B cell (primary cell): ENCODE measurements around the gene PRDM2. TPM values are rescaled to one million over a fixed set of nuclear protein-coding genes. Genes with fewer than 3 reads are reported as not detected.

Source experiments
- ATAC-seq: fragments of 200-7000 bp; cut with Tn5 transposase; one replicate; pipeline ENCODE4 v1.10.0; 2021; ENCODE audit warnings: low read depth, mild to moderate bottlenecking, moderate number of reproducible peaks, moderate library complexity
- CTCF ChIA-PET: fragments of 350-600 bp; sonication (Branson Sonifier 250); formaldehyde crosslinking; loops from one replicate; lab custom pipeline; 2021; ENCODE audit warnings: antibody characterized with exemption, inconsistent platforms; lab: Charles Lee
- POLR2A ChIA-PET: fragments of 350-600 bp; sonication (Branson Sonifier 250); formaldehyde crosslinking; loops from one replicate; lab custom pipeline; 2021; ENCODE audit warnings: antibody characterized with exemption; lab: Charles Lee
- DNase-seq: peaks from one replicate; pipeline ENCODE4 v3.0.0; 2013
- H2AFZ ChIP-seq: 2 replicates; pipeline ENCODE4 v1.6.1; 2012; ENCODE audit warnings: mild to moderate bottlenecking, low read depth, low read length; ENCODE audit not compliant: insufficient read depth, poor library complexity, severe bottlenecking
- H3K27ac ChIP-seq, 2 donors: 1 replicate in 1 of 2; 2 replicates in 1 of 2; pipeline ENCODE4 v1.5.1; 2012 to 2013; ENCODE audit warnings: low read length in 2 of 2, mild to moderate bottlenecking in 2 of 2, moderate library complexity in 1 of 2
- H3K27me3 ChIP-seq, 4 experiments: fragments of 200-600 bp in 1 of 4; sonication (generic) in 1 of 4; replicated peaks in 1 of 4; 1 replicate in 2 of 4; 2 replicates in 2 of 4; pipeline versions ENCODE4 v1.6.1 to v1.7.0; 2013 to 2016; ENCODE audit warnings: low read length in 3 of 4, mild to moderate bottlenecking in 2 of 4, mixed read lengths in 1 of 4, moderate library complexity in 1 of 4; ENCODE audit not compliant: insufficient read depth in 4 of 4, control insufficient read depth in 3 of 4; ENCODE audit errors: control extremely low read depth in 1 of 4
- H3K36me3 ChIP-seq, 2 experiments: replicated peaks in 1 of 2; 1 replicate in 1 of 2; 2 replicates in 1 of 2; pipeline versions ENCODE4 v1.6.1 to v1.7.1; 2013; ENCODE audit warnings: low read length in 1 of 2; ENCODE audit not compliant: insufficient read depth in 2 of 2, control insufficient read depth in 1 of 2; ENCODE audit errors: control extremely low read depth in 1 of 2, extremely low read depth in 1 of 2
- H3K4me1 ChIP-seq, 2 donors: fragments of 200-600 bp in 1 of 2; sonication (generic) in 1 of 2; 1 replicate in 1 of 2; 2 replicates in 1 of 2; pipeline versions ENCODE4 v1.5.1 to v1.6.1; 2013 to 2017; ENCODE audit warnings: low read length in 2 of 2; ENCODE audit not compliant: control insufficient read depth in 2 of 2, insufficient read depth in 2 of 2
- H3K4me2 ChIP-seq: replicated peaks from 2 replicates; pipeline ENCODE3; 2012; ENCODE audit warnings: mild to moderate bottlenecking, low read depth, low read length; ENCODE audit not compliant: poor library complexity, severe bottlenecking
- H3K4me3 ChIP-seq, 5 experiments: fragments of 200-600 bp in 1 of 5; sonication (generic) in 1 of 5; 1 replicate in 3 of 5; 2 replicates in 2 of 5; pipeline versions ENCODE4 v1.5.1 to v1.7.0; 2011 to 2016; ENCODE audit warnings: low read length in 4 of 5, mild to moderate bottlenecking in 4 of 5, low read depth in 2 of 5, control low read depth in 1 of 5, moderate library complexity in 1 of 5; ENCODE audit not compliant: insufficient read depth in 1 of 5; ENCODE audit errors: control extremely low read depth in 1 of 5, extremely low read depth in 1 of 5
- H3K79me2 ChIP-seq: fragments of 200-600 bp; sonication (generic); one replicate; pipeline ENCODE4 v1.6.0; 2016; ENCODE audit warnings: low read length; ENCODE audit not compliant: control insufficient read depth, insufficient read depth
- H3K9ac ChIP-seq: fragments of 200-600 bp; sonication (generic); 2 replicates; pipeline ENCODE4 v1.6.1; 2017; ENCODE audit warnings: mild to moderate bottlenecking, low read length, moderate library complexity
- H3K9me3 ChIP-seq, 3 donors: one replicate each; pipeline versions ENCODE4 v1.6.1 to v1.7.1; 2013; ENCODE audit warnings: low read length in 2 of 3; ENCODE audit not compliant: control insufficient read depth in 2 of 3, insufficient read depth in 1 of 3; ENCODE audit errors: control extremely low read depth in 1 of 3
- H4K20me1 ChIP-seq: 2 replicates; pipeline ENCODE4 v1.6.0; 2012; ENCODE audit warnings: mild to moderate bottlenecking, low read length; ENCODE audit not compliant: insufficient read depth, control insufficient read depth, poor library complexity, severe bottlenecking
- H3K27ac Mint-ChIP-seq: one replicate; pipeline ENCODE4 v1.8.0; 2021; ENCODE audit warnings: mixed read lengths
- H3K27me3 Mint-ChIP-seq: one replicate; pipeline ENCODE4 v1.8.0; 2021; ENCODE audit warnings: mixed read lengths
- H3K4me1 Mint-ChIP-seq: one replicate; pipeline ENCODE4 v1.8.0; 2021; ENCODE audit warnings: mixed read lengths
- H3K4me3 Mint-ChIP-seq: one replicate; pipeline ENCODE4 v1.8.0; 2021; ENCODE audit warnings: mixed read lengths
- H3K9me3 Mint-ChIP-seq: one replicate; pipeline ENCODE4 v1.8.0; 2022; ENCODE audit warnings: mixed read lengths; ENCODE audit not compliant: insufficient read depth
- CTCF ChIP-seq: fragments of 200-600 bp; IDR thresholded peaks from one replicate; pipeline ENCODE4 v1.8.0; 2022; ENCODE audit warnings: antibody characterized with exemption, mild to moderate bottlenecking
- EZH2 ChIP-seq: IDR thresholded peaks from 2 replicates; pipeline ENCODE4 v1.6.1; 2012; ENCODE audit warnings: borderline replicate concordance, low read depth, mild to moderate bottlenecking, moderate library complexity, low read length; ENCODE audit not compliant: insufficient read depth, poor library complexity, severe bottlenecking
- WGBS: methylation state at CpG from one replicate; pipeline ENCODE4 v1.1.5; 2013; ENCODE audit warnings: missing lambda C conversion rate; ENCODE audit not compliant: insufficient coverage; 5-methylcytosine and 5-hydroxymethylcytosine counted together
- intact Hi-C: fragments of 100-400 bp; cut with micrococcal nuclease; formaldehyde crosslinking; loops from one replicate; pipeline ENCODE4 v1.10.0; 2022
- polyA plus RNA-seq: library from polyadenylated mRNA; depleted of rRNA; stranded (reverse); fragments of >200 nt; gene quantifications from 2 replicates; pipeline ENCODE4 v1.2.3, GENCODE V29; 2012
- total RNA-seq, 2 donors: library from RNA; stranded (reverse); fragments of 120-200 nt in 1 of 2; gene quantifications; 1 replicate in 1 of 2; 2 replicates in 1 of 2; pipeline versions ENCODE4 v1.2.3 to v1.2.4, GENCODE V29; 2013 to 2022

The PRDM2 gene
- total and polyA plus RNA-seq, 2 donors (not counting 1 experiment from before 2014, with no cell fraction given), result 50.1 to 432 TPM

GRCh38 chr1:13766592-13767564 lies 66.9 kb downstream of the PRDM2 start:
- ChIA-PET POLR2A (no interaction called here), CTCF (no interaction called here)
- Histone ChIP-seq H3K9ac (no peak overlapping the region), H3K27ac (peak overlapping the region in 1 of 2 donors; percentile 45), H3K9me3 (no peaks in the 10 kb centered on the region), H3K4me1 (peaks cover 38 to 51% of the 10 kb centered on the region in 2 donors), H3K4me2 (no peak overlapping the region), H3K36me3 (peaks cover 4 to 49% of the 10 kb centered on the region in 2 experiments), H3K27me3 (no peaks in the 10 kb centered on the region), H3K79me2 (peaks cover 100% of the 10 kb centered on the region), H3K4me3 (no peak overlapping the region), H2AFZ (no peak overlapping the region), H4K20me1 (peaks cover 100% of the 10 kb centered on the region)
- DNase-seq (no peak), ATAC-seq (no peak)
- Mint-ChIP-seq H3K4me1 (peaks cover 81% of the 10 kb centered on the region), H3K9me3 (no peaks in the 10 kb centered on the region), H3K27ac (peak overlapping the region; percentile 37), H3K27me3 (no peaks in the 10 kb centered on the region), H3K4me3 (no peak overlapping the region)
- WGBS, result 100% methylated on average over 3 of the region's 9 CpGs
- intact Hi-C loops, result no loop called here
- TF ChIP-seq EZH2, result no peak
- no peak for TF ChIP-seq CTCF

GRCh38 chr1:13769212-13769611 lies 69.2 kb downstream of the PRDM2 start:
- Histone ChIP-seq H3K4me3 (no peak overlapping the region), H2AFZ (no peak overlapping the region), H4K20me1 (peaks cover 100% of the 10 kb centered on the region), H3K27ac (peak overlapping the region in 1 of 2 donors; percentile 61), H3K9me3 (no peaks in the 10 kb centered on the region), H3K4me1 (peaks cover 16 to 28% of the 10 kb centered on the region in 2 donors), H3K9ac (no peak overlapping the region), H3K36me3 (peaks cover 1 to 59% of the 10 kb centered on the region in 2 experiments), H3K4me2 (peak overlapping the region; percentile 15), H3K79me2 (peaks cover 100% of the 10 kb centered on the region), H3K27me3 (no peaks in the 10 kb centered on the region)
- Mint-ChIP-seq H3K9me3 (no peaks in the 10 kb centered on the region), H3K4me3 (no peak overlapping the region), H3K27me3 (no peaks in the 10 kb centered on the region), H3K4me1 (peaks cover 61% of the 10 kb centered on the region), H3K27ac (peak overlapping the region; percentile 16)
- DNase-seq (no peak), ATAC-seq (no peak)
- intact Hi-C loops, result no loop called here
- POLR2A ChIA-PET, result no interaction called here
- WGBS, result 60% methylated on average over 1 of the region's 5 CpGs
- CTCF ChIA-PET, result no interaction called here
- TF ChIP-seq CTCF, result no peak
